ENCODE results near the gene UNC5C. TPM values are rescaled to one million over a fixed set of nuclear protein-coding genes. Genes with fewer than 3 reads are reported as not detected.
"Not testable (repeated sequence)": the region's sequence is repeated elsewhere in the genome, so short reads cannot be mapped to it uniquely, and the experiment has no call there.

The UNC5C gene
- total RNA-seq, 2 donors from 2014 or later: 3.3 to 6.2 TPM

GRCh38 chr4:95178938-95179337 is 369.8 kb downstream of the UNC5C start:
- no peak for ATAC-seq
- no peak for DNase-seq
- intact Hi-C loops (cut with DNase I): no loop called here

GRCh38 chr4:95171377-95171776 is 377.4 kb downstream of the UNC5C start:
- intact Hi-C loops (cut with DNase I); DNase-seq; ATAC-seq: not testable (repeated sequence)

GRCh38 chr4:95170176-95170575 is 378.6 kb downstream of the UNC5C start:
- intact Hi-C loops (cut with DNase I): no loop called here
- DNase-seq (no peak), ATAC-seq (no peak)

GRCh38 chr4:95167805-95168204 is 381.0 kb downstream of the UNC5C start:
- intact Hi-C loops (cut with DNase I): no loop called here
- DNase-seq (no peak), ATAC-seq (no peak)

GRCh38 chr4:95165926-95166524 is 382.7 kb downstream of the UNC5C start:
- intact Hi-C loops (cut with DNase I): no loop called here
- ATAC-seq (peak; percentile 61 to 70), DNase-seq (no peak)

GRCh38 chr4:95162867-95163266 is 385.9 kb downstream of the UNC5C start:
- intact Hi-C loops (cut with DNase I): no loop called here
- ATAC-seq (no peak), DNase-seq (no peak)

- ATAC-seq (no peak), DNase-seq (no peak)
- intact Hi-C loops (cut with DNase I): no loop called here
These were observed 386.8 kb downstream of the UNC5C start for GRCh38 chr4:95161781-95162469.

GRCh38 chr4:95159384-95159783 is 389.4 kb downstream of the UNC5C start:
- ATAC-seq (no peak), DNase-seq (no peak)
- intact Hi-C loops (cut with DNase I): no loop called here

GRCh38 chr4:95158626-95159025 is 390.1 kb downstream of the UNC5C start:
- intact Hi-C loops (cut with DNase I): no loop called here
- no peak for ATAC-seq
- DNase-seq: no peak

- no peak for ATAC-seq
- intact Hi-C loops (cut with DNase I): no loop called here
These were observed 390.7 kb downstream of the UNC5C start for GRCh38 chr4:95158045-95158444.

GRCh38 chr4:95157596-95157995 is 391.2 kb downstream of the UNC5C start:
- ATAC-seq (no peak), DNase-seq (no peak)
- intact Hi-C loops (cut with DNase I): no loop called here

More at GRCh38 chr4:95158045-95158444, 390.7 kb downstream of the UNC5C start:
- DNase-seq: no peak

- intact Hi-C loops (cut with DNase I): no loop called here
- ATAC-seq: no peak
- no peak for DNase-seq
These were observed 392.4 kb downstream of the UNC5C start for GRCh38 chr4:95156452-95156765.

GRCh38 chr4:95155759-95156451 is 392.9 kb downstream of the UNC5C start:
- intact Hi-C loops (cut with DNase I): no loop called here

GRCh38 chr4:95153182-95153581 is 395.6 kb downstream of the UNC5C start:
- ATAC-seq (no peak), DNase-seq (no peak)
- intact Hi-C loops (cut with DNase I): no loop called here

More at GRCh38 chr4:95155759-95156451, 392.9 kb downstream of the UNC5C start:
- ATAC-seq (no peak), DNase-seq (no peak)

GRCh38 chr4:95151255-95151654 is 397.5 kb downstream of the UNC5C start:
- DNase-seq: no peak
- intact Hi-C loops (cut with DNase I): no loop called here
- no peak for ATAC-seq

- intact Hi-C loops (cut with DNase I): no loop called here
- no peak for ATAC-seq
- DNase-seq: no peak
These were observed 405.8 kb downstream of the UNC5C start for GRCh38 chr4:95142932-95143331.

GRCh38 chr4:95141361-95141760 is 407.4 kb downstream of the UNC5C start:
- intact Hi-C loops (cut with DNase I): no loop called here
- DNase-seq (no peak), ATAC-seq (no peak)

GRCh38 chr4:95139424-95139823 is 409.3 kb downstream of the UNC5C start:
- ATAC-seq; intact Hi-C loops (cut with DNase I); DNase-seq: not testable (repeated sequence)

- intact Hi-C loops (cut with DNase I); ATAC-seq; DNase-seq: not testable (repeated sequence)
These were observed 414.8 kb downstream of the UNC5C start for GRCh38 chr4:95134016-95134415.

- ATAC-seq (peak; percentile 78 to 98), DNase-seq (no peak)
- intact Hi-C loops (cut with DNase I): loop anchor here in 1 of 2 donors (10.0 kb wide), 1 partner anchor 515 kb away; no protein-coding TSS in a partner anchor
These were observed 418.9 kb downstream of the UNC5C start for GRCh38 chr4:95129821-95130311.
